Tibial nerve (tissue), 4 donors: ENCODE measurements around the gene IGFBP3.

ENCODE experiments used
- CTCF ChIP-seq, 5 experiments: fragments of 200-600 bp in 3 of 5; fragments of 450-650 bp in 2 of 5; sonication (generic) in 3 of 5; IDR thresholded peaks; one replicate each; pipeline ENCODE4 v1.5.1; 2016 to 2019; ENCODE audit warnings: antibody characterized with exemption in 5 of 5, mild to moderate bottlenecking in 3 of 5, moderate library complexity in 2 of 5
- EP300 ChIP-seq, 2 donors: sonication (generic); formaldehyde crosslinking; IDR thresholded peaks; one replicate each; pipeline ENCODE4 v1.6.1; 2017; ENCODE audit warnings: antibody characterized with exemption in 2 of 2, mild to moderate bottlenecking in 1 of 2
- POLR2A ChIP-seq, 2 donors: fragments of 450-650 bp; IDR thresholded peaks; one replicate each; pipeline ENCODE4 v1.6.1; 2017; ENCODE audit warnings: antibody characterized with exemption in 2 of 2, mild to moderate bottlenecking in 2 of 2, moderate library complexity in 2 of 2

DNA sequence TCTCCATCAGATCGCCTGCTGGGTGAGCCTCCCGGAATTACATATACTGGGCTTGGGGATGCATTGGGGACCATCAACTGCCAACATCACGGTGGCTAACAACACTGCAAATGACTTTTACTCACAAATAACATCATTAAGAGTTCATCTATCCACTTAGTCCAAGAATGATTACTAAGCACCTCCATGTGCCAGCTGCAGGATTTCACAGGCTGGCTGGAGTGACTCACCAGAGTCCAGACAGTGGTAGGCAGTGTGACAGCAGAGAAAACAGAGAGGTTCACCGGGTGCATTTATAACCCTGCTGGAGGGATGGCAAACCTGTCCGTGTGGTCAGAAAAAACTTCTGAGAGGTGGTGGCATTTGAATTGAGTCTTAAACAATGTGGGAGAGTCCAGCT is 3.2 kb upstream of the IGFBP3 start:
- no peak for TF ChIP-seq CTCF (IDR thresholded peaks at IDR 0.05)
- TF ChIP-seq POLR2A (IDR thresholded peaks at IDR 0.05): no peak
- no peak for TF ChIP-seq EP300 (IDR thresholded peaks at IDR 0.05)
